Kidney capillary endothelial cell (primary cell): Measurements from ENCODE around the gene RNF19B.
A peak's percentile ranks its signal among the peaks of the same experiment; 100 is the strongest.
"Not testable (repeated sequence)": the region's sequence is repeated elsewhere in the genome, so short reads cannot be mapped to it uniquely, and the experiment has no call there.

Experiments used
- DNase-seq: peaks from one replicate; pipeline ENCODE4 v3.0.0-alpha.2; 2018; ENCODE audit warnings: low spot score

RNF19B gene

DNA sequence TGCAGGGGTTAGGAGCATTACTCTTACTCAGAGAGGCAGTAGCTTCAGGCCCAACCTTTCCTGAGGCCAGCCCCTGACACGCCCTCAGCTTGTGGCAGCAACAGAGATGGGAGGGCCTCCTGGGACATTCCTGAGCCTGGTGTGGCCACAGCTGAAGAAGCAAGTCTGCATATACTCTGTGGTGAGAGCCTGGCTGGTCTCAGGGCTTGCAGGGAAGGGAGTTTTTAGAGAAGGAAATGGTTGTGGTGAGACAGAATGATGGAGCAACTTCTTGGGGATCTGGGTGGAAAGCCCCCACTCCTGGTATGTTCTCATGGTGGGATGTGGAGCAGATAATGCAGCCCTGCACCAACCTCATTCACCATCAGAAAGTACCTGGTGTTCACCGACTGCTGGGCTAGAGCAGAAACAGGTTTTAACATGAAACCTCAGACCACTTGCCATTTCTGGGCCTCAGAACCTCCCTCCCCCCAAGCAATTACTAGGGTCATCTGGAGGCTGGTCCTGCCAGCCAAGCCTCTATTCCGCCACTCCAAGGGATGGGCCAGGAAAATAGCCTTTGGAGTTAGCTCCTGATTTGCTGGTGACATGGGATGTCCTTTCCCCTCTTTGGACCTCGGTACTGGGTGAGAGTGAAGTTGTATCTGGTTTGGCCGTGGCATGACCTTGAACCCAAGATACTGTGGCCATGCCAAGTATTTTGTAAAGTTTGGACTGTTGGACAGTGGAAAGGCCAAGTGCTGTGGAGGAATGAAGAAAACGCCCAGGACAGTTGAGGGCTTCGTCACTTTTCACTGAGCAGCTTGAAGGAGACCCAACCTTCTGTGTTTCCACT is 28.1 kb upstream of the RNF19B start:
- peak; percentile 54 for DNase-seq

DNA sequence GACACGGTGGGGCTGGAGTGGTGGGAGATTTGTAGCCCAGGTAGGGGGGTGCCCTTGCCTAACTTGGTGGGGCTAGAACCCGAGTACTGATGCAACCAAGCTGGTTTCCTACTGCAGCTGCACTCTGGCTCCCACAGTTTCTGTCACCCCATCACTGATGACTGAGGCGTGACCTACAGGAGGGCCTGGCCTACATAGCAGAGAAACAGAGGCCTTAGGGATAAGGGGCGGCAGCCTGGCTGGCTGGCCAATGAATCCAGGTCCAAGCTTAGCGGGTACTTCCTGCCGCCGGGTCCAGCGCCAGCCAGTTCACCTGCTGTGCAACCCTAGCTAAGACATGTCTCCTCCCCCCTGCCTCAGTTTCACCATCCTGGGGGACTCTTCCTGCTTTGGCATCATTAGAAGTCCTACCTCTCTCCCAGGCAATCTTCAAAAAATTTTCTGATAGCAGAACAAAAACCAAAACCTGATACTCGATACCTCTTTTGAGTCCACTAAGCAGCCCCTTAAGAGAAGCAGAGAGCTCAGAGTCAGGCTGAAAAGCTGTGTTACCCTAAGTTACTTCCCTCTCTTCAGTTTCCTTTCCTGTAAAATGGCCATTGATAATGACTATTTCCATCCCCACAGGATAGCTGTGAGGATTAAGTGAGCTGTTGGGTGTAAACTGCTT is 27.3 kb upstream of the RNF19B start:
- DNase-seq, result no peak

DNA sequence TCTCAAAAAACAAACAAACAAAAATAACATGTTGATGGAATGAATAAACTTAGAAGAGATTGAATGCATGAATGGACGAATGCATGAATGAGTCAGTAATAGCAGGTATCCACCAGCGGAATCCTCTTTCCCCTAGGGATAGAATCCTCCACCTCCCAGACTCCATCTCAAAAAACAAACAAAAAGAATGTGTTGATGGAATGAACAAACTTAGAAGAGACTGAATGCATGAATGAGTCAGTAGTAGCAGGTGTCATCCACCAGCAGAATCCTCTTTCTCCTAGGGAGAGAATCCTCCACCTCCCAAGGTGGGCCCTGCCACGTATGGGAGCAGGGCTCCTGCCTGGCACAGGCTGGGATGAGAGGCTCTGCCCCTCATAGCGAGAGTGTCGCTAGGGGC is 26.8 kb upstream of the RNF19B start:
- no peak for DNase-seq

DNA sequence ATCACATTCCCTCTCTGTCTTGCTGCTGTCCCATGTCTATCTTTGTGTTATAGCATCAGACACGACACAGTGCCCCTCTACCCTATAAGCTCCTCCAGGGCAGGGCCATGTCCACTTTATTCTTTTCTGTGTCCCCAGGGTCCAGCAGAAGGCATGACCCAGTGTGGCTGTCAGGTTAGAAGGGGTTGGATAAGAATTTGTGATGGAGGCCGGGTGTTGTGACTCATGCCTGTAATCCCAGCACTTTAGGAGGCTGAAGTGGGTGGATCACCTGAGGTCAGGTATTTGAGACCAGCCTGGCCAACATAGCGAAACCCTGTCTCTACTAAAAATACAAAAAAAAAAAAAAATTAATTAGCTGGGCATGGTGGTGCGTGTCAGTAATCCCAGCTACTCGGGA is 26.3 kb upstream of the RNF19B start:
- no peak for DNase-seq

DNA sequence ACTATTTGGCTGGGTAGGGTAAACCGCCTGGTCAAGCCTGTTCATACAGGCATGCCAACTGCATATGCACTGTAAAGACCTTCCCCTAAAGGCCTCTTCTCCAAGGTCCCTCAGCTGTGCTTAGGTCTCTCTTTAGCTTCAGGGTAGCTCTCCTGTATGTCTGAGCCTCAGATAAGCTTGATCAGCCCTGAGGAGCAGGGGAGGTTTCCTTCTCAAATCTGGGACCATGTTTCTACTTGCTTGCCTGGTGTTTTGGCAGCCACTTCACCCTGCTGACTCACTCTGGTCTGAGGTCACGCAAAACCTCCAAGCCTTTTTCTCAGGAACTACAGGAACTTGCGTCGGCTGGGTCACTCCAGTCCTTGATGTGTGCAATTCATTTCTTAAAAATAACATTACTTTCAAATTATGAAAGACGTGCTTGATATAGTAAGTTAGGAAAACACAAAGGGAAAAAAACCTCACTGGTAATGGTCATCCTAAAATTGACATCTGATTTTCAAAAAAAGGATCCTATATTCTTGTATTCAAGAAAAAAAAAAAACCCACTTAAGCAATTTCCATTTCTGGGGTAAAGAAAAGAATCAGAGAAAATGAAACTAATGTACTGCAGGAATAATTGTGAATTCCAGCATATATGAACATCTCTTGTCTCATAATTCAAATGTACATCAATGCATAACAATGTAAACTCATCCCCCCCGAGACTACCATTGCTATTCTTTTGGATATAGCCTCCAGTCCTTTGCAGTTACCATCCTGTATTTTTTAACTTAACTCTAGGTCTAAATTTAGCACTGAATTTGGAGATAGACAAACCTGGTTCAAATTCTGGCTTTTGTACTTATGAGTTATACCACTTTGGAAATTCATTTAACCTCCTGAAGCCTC is 24.8 kb upstream of the RNF19B start:
- peak; percentile 89 for DNase-seq

DNA sequence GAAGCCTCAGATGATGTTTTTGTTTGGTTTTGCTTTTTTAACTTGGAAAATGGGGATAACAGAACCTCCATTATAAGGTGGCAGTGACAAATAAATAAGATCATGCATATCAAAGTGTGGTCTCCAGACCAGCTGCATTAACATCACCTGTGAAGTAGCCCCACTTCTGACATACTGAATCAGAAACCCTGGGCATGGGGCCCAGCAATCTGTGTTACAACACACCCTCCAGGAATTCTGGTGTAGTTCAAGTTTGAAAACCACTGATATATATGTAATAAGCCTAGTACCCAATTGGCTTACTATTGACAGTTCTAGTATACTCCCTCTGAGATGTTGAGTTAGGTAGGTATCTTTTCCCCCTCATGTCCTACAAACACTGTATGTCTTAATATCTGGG is 24.1 kb upstream of the RNF19B start:
- no peak for DNase-seq

DNA sequence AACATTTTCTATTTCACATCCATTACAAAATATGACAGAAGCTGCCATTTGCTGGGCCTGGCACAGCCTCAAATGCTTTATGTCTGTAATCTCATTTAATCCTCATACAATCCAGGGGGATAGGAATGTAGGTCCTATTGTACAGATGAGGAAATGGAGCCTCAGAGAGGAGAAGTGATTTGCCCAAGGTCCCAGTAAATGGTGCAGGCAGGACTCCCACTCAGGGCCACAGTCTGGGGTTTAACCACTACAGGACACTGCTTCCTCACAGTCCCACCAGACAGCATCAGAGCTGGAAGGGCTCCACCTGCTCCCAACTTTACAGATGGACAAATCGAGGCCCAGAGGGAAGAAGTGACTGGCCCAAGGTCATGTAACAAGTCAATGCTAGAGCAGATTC is 20.6 kb upstream of the RNF19B start:
- DNase-seq, result no peak

DNA sequence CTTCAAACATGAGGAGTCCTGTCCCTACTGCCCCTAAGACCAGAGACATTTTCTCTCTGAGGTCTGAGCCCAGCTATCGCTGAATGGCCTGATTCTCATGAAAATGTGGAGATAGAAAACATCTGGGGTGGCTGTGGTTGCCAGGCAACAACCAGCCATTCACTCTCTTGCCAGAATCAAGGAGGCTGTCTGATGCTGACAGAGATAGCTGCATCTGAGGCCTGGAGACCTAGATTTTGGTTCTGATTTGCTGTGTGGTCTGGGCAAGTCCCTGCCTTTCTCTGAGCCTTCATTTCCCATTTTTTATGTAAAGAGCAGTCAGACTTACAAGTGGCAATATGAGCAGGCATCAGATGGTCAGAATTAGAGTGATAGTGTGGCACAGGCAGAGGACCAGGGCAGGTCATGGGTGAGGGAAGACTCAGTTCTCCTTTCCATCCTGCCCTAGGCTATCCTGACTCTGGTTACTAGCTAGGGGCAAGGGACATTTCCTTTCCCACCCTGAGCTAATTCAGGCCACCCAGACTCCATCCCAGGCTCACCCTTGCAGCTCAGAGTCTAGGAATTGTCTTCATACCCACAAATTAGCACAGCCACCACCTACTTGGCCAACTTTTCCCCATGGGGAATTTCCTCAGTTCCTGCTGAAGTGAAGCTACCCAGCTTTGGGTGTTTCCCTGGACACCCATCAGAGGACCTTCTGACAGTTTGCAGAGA is 20.0 kb upstream of the RNF19B start:
- no peak for DNase-seq

DNA sequence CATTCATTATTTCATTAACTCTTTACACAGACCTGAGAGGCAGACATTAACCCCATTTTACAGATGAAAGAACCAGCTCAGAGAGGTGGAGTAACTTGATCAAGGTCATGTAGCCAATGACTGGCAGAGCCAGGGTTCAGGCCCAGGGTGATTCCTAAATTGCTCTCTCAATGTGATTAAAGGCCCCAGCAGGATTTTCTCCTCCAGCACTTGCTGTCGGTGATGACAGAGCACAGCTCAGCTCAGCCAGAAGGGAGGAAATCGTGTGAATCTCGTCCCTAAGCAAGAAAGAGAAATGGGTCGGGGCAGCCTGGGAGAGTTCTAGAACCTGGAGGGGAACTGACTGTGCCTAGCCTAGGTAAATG is 19.5 kb upstream of the RNF19B start:
- DNase-seq, result no peak

DNA sequence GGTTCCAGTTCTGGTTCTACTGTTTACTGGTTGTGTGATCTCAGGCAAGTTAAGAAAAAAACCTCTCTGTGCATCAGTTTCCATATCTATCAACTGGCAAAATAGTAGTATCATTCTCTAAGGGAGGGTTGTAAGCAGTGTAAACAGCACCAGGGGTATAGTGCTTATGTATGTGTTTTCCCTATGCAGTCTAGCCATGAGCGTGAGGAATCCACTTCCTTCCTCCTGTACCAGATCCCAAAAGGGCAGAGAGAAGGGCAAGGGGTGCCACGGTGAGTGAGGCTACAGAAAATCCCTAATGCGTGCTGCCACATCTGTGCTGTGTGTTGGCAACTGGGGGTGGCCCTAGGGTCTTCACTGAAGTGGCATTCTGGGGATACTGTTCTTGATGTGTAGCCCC is 18.4 kb upstream of the RNF19B start:
- peak; percentile 52 for DNase-seq

DNA sequence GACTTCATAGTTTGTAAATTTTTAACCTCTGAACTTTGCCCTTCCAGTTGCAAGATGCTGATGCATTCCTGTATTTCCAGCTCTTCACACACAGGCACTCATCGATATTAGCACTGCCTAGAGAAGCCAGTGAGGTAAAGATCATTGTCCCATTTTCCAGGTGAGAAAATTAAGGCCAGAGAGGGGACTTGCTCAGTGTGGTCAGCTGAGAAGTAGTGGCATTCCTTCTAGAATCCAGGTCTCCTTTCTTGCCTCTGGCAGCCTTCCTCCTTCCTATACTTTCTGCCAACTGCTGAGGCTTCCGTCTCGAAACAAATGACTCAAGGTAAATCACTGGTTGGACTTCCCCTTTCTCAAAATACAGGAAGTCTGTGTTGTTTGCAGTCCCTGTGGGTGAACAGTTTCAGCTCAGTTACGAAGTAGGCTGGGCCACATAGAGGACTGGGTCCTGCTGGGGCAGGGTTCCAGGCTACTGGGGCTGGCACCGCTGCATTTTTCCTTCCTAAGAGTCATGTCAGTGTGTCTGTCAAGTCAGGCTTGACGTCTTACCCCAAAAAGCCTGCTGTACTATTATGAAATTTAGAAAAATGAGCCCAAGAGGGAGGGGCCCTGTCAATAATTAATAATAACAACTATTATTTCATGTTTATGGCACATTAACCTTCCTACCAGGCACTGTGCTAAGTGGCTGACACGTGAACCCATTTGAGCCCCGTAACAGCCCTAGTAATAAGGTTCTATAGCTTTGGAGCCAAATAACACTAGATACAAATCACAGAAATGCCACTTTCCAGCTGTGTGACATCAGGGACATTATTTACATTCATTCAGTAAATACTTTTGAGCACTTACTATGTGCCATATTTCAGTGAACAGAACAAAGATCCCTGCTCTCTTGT is 16.6 kb upstream of the RNF19B start:
- DNase-seq, result peak; percentile 97

DNA sequence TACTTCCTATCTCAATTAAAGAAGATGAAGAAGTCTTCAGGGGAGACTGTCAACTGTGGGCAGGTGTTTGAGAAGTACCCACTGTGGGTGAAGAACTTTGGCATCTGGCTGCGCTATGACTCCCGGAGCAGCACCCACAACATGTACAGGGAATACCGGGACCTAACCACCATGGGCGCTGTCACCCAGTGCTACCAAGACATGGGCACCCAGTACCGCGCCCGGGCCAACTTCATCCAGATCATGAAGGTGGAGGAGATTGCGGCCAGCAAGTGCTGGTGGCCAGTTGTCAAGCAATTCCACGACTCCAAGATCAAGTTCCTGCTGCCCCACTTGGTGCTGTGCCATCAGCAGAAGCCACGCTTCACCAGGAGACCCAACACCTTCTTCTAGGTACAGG is 15.5 kb upstream of the RNF19B start:
- no peak for DNase-seq

DNA sequence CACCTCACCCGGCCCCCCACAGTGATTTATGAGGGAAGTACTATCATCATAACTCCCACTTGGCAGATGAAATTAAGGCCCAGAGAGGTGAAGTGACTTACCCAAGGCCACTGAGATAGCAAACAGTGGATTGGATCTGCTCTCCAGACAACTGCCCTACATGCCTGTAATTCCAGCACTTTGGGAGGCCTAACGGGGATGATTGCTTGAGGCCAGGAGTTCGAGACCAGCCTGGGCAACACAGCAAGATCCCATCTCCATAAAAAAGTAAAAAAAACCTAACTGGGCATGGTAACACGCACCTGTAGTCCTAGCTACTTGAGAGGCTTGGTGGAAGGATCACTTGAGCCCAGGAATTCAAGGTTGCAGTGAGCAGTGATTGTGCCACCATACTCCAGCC is 14.2 kb upstream of the RNF19B start:
- no peak for DNase-seq

DNA sequence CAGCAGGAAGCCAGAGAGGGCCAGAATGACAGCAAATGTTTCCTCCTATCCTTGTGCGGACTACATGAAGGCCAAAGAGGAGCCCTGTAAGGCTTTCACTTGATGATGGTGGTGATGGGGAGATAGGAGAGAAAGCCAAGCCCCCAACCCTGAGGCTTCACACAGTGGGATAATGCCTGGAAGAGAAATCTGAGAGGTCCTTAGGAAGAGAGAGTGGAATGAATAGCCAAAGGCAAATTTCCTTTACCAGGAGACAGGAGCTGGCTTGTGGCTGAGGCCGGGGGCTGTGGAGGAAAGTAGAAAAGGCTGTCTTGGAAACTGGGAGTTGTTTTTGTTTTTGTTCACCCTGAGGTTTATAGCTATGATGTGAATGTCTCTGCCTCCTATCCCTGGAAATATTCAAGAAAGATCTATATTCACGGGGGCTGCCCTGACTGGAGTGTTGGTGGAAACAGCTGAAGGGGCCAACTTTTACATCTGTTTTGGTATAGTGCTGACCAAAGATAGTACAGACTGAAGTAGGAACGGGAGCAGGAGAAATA is 13.0 kb upstream of the RNF19B start:
- no peak for DNase-seq

DNA sequence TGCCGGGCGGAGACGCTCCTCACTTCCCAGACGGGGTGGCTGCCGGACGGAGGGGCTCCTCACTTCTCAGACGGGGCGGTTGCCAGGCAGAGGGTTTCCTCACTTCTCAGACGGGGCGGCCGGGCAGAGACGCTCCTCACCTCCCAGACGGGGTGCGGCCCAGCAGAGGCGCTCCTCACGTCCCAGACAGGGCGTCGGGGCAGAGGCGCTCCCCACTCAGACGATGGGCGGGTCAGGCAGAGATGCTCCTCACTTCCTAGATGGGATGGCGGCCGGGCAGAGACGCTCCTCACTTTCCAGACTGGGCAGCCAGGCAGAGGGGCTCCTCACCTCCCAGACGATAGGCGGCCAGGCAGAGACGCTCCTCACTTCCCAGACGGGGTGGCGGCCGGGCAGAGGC is 10.4 kb upstream of the RNF19B start:
- not testable (repeated sequence) for DNase-seq

DNA sequence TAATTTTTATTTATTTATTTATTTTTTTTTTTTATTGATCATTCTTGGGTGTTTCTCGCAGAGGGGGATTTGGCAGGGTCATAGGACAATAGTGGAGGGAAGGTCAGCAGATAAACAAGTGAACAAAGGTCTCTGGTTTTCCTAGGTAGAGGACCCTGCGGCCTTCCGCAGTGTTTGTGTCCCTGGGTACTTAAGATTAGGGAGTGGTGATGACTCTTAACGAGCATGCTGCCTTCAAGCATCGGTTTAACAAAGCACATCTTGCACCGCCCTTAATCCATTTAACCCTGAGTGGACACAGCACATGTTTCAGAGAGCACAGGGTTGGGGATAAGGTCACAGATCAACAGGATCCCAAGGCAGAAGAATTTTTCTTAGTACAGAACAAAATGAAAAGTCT is 8.8 kb upstream of the RNF19B start:
- not testable (repeated sequence) for DNase-seq

DNA sequence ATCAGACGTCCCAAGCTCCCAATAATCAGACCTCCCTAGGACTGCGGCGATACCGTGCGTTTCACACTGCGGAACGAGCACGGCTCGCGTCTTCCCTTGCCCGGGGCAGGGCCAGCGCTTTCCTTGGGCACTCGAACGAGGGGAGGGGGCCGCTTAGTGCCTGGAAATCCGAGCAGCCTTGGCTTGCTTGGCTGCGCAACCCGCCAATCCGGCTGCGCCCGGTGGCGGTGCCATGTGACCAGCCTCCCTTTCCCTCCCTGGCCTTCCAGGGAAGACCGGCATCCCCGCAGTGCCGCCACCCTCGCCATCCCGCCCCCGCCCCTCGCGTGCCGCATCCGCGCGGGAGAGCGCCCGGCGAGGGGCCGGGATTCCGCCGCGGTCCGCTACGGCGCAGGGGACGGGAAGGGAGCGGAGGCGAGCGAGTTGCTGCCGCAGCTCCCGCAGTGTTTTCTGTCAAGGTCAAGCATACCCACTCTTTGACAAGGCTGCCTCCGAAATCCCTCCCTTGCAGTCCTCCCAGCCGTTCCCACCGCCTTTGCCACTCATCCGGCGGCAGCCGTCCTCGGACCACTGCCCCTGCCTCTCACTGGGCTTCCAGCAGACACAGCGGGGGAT is 8.3 kb upstream of the RNF19B start:
- DNase-seq, result no peak

DNA sequence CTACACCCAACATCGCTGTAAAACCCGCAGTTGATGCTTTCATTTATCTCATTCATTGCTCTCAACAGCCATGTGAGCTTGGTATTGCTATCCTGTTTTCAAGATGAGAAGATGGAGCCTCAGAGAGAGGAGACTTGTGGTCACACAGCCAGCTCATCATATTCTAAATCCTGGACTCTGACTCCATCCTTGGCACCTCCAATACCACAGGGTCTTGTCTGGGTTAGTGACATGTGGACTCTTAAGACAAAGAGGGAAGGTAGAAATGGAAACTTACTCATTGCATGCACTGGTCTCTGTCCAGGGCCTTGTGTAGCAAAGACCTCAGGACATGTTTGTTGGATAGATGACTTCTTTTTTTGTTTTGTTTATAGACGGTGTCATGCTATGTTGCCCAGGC is 7.0 kb upstream of the RNF19B start:
- DNase-seq, result no peak

DNA sequence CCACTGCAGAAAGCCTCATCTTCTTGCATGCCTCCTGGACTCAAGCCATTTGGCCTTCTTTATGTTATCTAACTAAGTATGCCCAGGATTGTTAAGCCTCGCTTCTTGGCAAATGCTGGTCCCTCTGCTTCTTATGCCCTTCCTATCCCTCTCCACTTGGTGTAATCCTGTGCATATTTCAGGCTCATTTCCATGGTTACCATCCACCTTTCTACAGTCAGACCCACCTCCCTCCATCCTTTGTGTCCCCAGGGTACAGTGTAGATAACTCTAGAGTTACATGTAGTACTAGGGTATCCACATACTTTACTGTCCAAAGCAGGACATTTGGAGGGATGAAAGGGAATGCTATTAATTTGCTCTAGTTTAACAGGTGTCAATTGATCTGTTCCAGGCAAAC is 6.5 kb upstream of the RNF19B start:
- DNase-seq, result no peak

DNA sequence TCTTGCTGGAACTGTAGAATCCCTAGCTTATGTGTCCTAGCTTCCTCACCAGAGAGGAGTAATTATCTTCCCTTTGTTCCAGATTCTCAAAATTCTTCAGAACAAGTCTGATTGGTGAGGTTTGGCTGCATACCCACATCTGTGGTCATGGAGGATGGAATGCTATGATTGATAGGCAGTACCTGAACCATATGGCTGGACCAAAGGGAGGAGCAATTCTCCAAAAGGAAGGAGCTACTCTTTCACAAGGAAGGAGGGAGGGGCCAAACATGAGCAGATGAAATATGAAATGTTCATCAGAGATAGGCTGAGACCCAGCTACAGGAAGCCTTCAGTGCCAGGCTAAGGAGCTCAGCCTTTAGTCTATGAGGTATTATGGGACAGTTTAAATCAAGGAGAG is 5.0 kb upstream of the RNF19B start:
- DNase-seq, result no peak
